ENCODE results near the gene PEX10.
"Not testable (repeated sequence)": the region's sequence is repeated elsewhere in the genome, so short reads cannot be mapped to it uniquely, and the experiment has no call there.

DNA sequence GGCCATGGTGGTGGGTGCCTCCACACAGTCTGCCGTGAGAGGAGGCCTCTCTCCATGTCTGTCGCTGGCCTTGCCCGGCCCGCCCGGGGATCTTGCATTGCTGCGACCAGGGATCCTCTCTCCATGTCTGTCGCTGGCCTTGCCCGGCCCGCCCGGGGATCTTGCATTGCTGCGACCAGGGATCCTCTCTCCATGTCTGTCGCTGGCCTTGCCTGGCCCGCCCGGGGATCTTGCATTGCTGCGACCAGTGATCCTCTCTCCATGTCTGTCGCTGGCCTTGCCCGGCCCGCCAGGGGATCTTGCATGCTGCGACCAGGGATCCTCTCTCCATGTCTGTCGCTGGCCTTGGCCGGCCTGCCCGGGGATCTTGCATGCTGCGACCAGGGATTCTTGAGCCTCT, 28.0 kb upstream of the PEX10 start:
- TF ChIP-seq POLR2A (IDR thresholded peaks at IDR 0.05): not testable (repeated sequence)
- TF ChIP-seq, protein P1, sequence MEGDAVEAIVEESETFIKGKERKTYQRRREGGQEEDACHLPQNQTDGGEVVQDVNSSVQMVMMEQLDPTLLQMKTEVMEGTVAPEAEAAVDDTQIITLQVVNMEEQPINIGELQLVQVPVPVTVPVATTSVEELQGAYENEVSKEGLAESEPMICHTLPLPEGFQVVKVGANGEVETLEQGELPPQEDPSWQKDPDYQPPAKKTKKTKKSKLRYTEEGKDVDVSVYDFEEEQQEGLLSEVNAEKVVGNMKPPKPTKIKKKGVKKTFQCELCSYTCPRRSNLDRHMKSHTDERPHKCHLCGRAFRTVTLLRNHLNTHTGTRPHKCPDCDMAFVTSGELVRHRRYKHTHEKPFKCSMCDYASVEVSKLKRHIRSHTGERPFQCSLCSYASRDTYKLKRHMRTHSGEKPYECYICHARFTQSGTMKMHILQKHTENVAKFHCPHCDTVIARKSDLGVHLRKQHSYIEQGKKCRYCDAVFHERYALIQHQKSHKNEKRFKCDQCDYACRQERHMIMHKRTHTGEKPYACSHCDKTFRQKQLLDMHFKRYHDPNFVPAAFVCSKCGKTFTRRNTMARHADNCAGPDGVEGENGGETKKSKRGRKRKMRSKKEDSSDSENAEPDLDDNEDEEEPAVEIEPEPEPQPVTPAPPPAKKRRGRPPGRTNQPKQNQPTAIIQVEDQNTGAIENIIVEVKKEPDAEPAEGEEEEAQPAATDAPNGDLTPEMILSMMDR (IDR thresholded peaks at IDR 0.05): not testable (repeated sequence)

Measured in esophagus squamous epithelium (tissue), 4 donors.